Heart left ventricle (tissue), 16 donors: ENCODE results near the gene CRLF2. TPM values are rescaled to one million over a fixed set of nuclear protein-coding genes. Genes with fewer than 3 reads are reported as not detected.
"Not testable (repeated sequence)": the region's sequence is repeated elsewhere in the genome, so short reads cannot be mapped to it uniquely, and the experiment has no call there.

Experiments
- ATAC-seq, 4 donors: fragments of 200-7000 bp; cut with Tn5 transposase; one replicate each; pipeline ENCODE4 v1.9.1; 2020 to 2022; ENCODE audit warnings: moderate library complexity in 4 of 4, mild to moderate bottlenecking in 3 of 4, moderate number of reproducible peaks in 1 of 4
- DNase-seq, 5 donors: peaks; one replicate each; pipeline ENCODE4 v3.0.0-alpha.2; 2020
- H3K27ac ChIP-seq, 12 donors: fragments of 200-600 bp; sonication (generic) in 4 of 12; one replicate each; pipeline versions ENCODE4 v1.5.0 to v1.8.0; 2016 to 2022; ENCODE audit warnings: mild to moderate bottlenecking in 2 of 12
- H3K27me3 ChIP-seq, 9 donors: fragments of 200-600 bp; sonication (generic) in 2 of 9; one replicate each; pipeline versions ENCODE4 v1.5.1 to v1.8.0; 2016 to 2022; ENCODE audit warnings: mild to moderate bottlenecking in 3 of 9
- H3K36me3 ChIP-seq, 9 donors: fragments of 200-600 bp; sonication (generic) in 2 of 9; one replicate each; pipeline versions ENCODE4 v1.5.0 to v1.8.0; 2018 to 2022; ENCODE audit warnings: mild to moderate bottlenecking in 2 of 9
- H3K4me1 ChIP-seq, 12 donors: fragments of 200-600 bp; sonication (generic) in 4 of 12; one replicate each; pipeline versions ENCODE4 v1.5.0 to v1.8.0; 2016 to 2022; ENCODE audit warnings: mild to moderate bottlenecking in 3 of 12
- H3K4me3 ChIP-seq, 12 donors: fragments of 200-600 bp; sonication (generic) in 4 of 12; one replicate each; pipeline versions ENCODE4 v1.5.0 to v1.8.0; 2017 to 2022; ENCODE audit warnings: mild to moderate bottlenecking in 9 of 12, moderate library complexity in 4 of 12
- H3K9me3 ChIP-seq, 12 donors: fragments of 200-600 bp; sonication (generic) in 4 of 12; one replicate each; pipeline versions ENCODE4 v1.5.0 to v1.8.0; 2016 to 2022; ENCODE audit warnings: mild to moderate bottlenecking in 1 of 12
- POLR2A ChIP-seq, 2 donors: fragments of 450-650 bp; IDR thresholded peaks; one replicate each; pipeline ENCODE4 v1.6.1; 2017; ENCODE audit warnings: antibody characterized with exemption in 2 of 2, mild to moderate bottlenecking in 2 of 2, moderate library complexity in 2 of 2
- WGBS, 4 donors: extraction: QIAGEN DNeasy Blood & Tissue Kit in 2 of 4; methylation state at CpG; one replicate each; pipeline versions ENCODE4 v1.1.5 to v1.1.7; 2013 to 2018; 5-methylcytosine and 5-hydroxymethylcytosine counted together
- intact Hi-C, 10 donors: fragments of 100-400 bp; cut with DNase I; formaldehyde crosslinking; loops; one replicate each; pipeline versions ENCODE4 v1.11.1 to v1.14.2; 2022
- polyA plus RNA-seq, 2 donors: library from polyadenylated mRNA; stranded (reverse); fragments of 200-250 nt; gene quantifications; one replicate each; pipeline ENCODE4 v1.2.3, GENCODE V29; 2013
- total RNA-seq, 9 donors: library from RNA; depleted of rRNA in 2 of 9; stranded (reverse); fragments of >200 nt in 2 of 9; fragmentation: NEBNext Ultra II Directional in 3 of 9; extraction: Animal tissue kit (Norgen Biotek cat#: 25700) in 3 of 9; gene quantifications; one replicate each; pipeline versions ENCODE4 v1.1.0 to v1.2.4, GENCODE V29; 2016 to 2023
- TF ChIP-seq, protein P1 (sequence below), 12 donors: fragments of 200-600 bp; sonication (generic) in 4 of 12; IDR thresholded peaks; one replicate each; pipeline versions ENCODE4 v1.5.0 to v1.8.0; 2018 to 2022; ENCODE audit warnings: antibody characterized with exemption in 12 of 12, mild to moderate bottlenecking in 5 of 12
- donor health status: ischemic (EF 13 %, LVEDD 7.1; RV severe dilation, severe dysfunction).
- donor health status: healthy with polysubstance abuse.
- donor health status: DM: no; HTN: yes; CAD: no.
- donor health status: DM: no; HTN: no; CAD: no.
- donor health status: ischemic (EF 25% LVEDD 6.9; RV normal size, moderate dysfunction).
- donor health status: ischemic (EF 25% LVEDD 5.7; RV mildly dilated, moderate dysfunction).
- donor health status: healthy.
- donor health status: DM: yes; HTN: yes; CAD: no.
- donor health status: ischemic (EF 35%, LVEDD 5.7; RV mildly dilated, moderate dysfunction).
- donor health status: nonischemic (EF 11% LVEDD 7.7; RV severe dilation, severe dysfunction).
- donor health status: DM: yes; HTN: yes; CAD: no.
- donor health status: PGD.
- donor health status: ischemic (EF 29% LVEDD 5.4; RV normal size, mild dysfunction).
- donor health status: nonischemic (EF 23%, LVEDD 6.1; RV moderate dilation, normal function).

The CRLF2 gene
- total and polyA plus RNA-seq, 11 donors, result 0.19 to 0.20 TPM; not detected in 9

DNA sequence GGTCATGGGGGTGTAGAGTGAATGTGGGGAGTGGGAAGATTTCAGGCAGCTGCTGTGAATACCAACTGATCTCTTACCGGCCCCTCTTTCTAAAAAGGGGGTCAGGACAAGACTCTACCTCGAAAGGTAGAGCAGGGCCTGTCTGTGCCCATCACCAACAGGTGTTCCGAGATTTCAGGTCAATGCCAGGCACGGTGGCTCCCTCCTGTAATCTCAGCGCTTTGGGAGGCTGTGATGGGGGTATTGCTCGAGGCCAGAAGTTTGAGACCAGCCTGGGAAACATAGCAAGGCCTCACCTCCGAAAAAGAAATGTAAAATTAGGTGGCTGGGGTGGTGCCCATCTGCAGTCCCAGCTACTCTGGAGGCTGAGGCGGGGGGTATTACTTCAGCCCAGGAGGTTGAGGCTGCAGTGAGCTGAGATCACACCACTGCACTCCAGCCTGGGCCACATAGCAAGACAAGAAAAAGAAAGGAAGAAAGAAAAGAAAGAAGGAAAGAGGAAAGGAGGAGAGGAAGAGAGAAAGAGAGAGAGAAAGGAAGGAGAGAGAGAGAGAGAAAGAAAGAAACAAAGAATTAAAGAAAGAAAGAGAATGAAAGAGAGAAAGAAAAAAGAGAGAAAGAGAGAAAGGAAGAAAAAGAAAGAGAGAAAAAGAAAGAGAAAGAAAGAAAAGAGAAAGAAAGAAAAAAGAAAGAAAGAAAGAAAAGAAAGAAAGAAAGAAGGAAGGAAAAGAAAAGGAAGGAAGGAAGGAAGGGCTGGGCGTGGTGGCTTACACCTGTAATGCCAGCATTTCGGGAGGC, 50.1 kb downstream of the CRLF2 start:
- H3K9me3 ChIP-seq, result no peaks in the 10 kb centered on the region
- H3K4me3 ChIP-seq, result no peak overlapping the region
- H3K4me1 ChIP-seq, result no peaks in the 10 kb centered on the region
- no peak for TF ChIP-seq POLR2A (IDR thresholded peaks at IDR 0.05)
- TF ChIP-seq, protein P1, sequence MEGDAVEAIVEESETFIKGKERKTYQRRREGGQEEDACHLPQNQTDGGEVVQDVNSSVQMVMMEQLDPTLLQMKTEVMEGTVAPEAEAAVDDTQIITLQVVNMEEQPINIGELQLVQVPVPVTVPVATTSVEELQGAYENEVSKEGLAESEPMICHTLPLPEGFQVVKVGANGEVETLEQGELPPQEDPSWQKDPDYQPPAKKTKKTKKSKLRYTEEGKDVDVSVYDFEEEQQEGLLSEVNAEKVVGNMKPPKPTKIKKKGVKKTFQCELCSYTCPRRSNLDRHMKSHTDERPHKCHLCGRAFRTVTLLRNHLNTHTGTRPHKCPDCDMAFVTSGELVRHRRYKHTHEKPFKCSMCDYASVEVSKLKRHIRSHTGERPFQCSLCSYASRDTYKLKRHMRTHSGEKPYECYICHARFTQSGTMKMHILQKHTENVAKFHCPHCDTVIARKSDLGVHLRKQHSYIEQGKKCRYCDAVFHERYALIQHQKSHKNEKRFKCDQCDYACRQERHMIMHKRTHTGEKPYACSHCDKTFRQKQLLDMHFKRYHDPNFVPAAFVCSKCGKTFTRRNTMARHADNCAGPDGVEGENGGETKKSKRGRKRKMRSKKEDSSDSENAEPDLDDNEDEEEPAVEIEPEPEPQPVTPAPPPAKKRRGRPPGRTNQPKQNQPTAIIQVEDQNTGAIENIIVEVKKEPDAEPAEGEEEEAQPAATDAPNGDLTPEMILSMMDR (IDR thresholded peaks at IDR 0.05), result no peak
- WGBS, 4 donors, result 73 to 78% (median 78%) methylated on average over 10 of the region's 10 CpGs
- ATAC-seq (no peak), DNase-seq (no peak)
- H3K27ac ChIP-seq, result no peak overlapping the region
- no peaks in the 10 kb centered on the region for H3K36me3 ChIP-seq
- H3K27me3 ChIP-seq, result peaks cover 0 to 17% (median 0%) of the 10 kb centered on the region in 9 donors
- intact Hi-C loops, result no loop called here

DNA sequence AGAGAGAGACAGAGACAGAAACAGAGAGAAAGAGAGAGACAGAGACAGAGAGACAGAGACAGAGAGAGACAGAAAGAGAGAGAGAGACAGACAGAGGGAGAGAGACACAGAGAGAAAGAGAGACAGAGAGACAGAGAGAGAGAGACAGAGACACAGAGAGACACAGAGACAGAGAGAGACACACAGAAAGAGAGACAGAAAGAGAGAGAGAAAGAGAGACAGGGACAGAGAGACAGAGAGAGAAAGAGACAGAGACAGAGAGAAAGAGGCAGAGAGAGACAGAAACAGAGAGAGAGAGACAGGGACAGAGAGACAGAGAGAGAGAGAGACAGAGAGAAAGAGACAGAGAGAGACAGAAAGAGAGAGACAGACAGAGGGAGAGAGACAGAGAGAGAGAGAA, 52.9 kb downstream of the CRLF2 start:
- no peak for DNase-seq
- no peaks in the 10 kb centered on the region for H3K36me3 ChIP-seq
- TF ChIP-seq, protein P1 (IDR thresholded peaks at IDR 0.05), result no peak
- no peak for TF ChIP-seq POLR2A (IDR thresholded peaks at IDR 0.05)
- no peak overlapping the region for H3K4me3 ChIP-seq
- peaks cover 0 to 26% (median 0%) of the 10 kb centered on the region in 9 donors for H3K27me3 ChIP-seq
- intact Hi-C loops, result no loop called here
- no peaks in the 10 kb centered on the region for H3K9me3 ChIP-seq
- no peak overlapping the region for H3K27ac ChIP-seq
- H3K4me1 ChIP-seq, result no peaks in the 10 kb centered on the region
- ATAC-seq, result no peak

DNA sequence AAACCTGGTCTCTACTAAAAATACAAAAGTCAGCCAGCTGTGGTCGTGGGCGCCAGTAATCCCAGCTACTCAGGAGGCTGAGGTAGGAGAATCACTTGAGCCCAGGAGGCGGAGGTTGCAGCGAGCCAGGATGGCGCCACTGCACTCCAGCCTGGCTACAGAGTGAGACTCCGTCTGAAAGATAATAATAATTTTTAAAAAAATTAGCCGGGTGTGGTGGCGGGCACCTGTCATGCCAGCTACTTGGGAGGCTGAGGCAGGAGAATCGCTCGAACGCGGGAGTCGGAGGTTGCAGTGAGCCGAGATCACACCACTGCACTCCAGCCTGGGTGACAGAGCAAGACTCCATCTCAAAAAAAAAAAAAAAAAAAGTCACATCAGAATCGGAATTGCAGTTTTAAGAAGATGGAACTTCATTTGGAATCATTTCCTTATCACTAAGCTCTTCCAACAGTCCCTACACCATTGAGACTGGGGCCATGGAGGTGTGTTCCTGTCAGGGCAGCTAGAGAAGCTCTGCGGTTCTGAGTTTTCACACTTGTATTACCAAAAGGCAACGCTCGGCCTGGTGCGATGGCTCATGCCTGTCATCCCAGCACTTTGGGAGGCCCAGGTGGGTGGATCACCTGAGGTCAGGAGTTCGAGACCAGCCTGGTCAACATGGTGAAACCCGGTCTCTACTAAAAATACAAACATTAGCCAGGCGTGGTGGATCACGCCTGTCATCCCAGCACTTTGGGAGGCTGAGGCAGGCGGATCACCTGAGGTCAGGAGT, 55.6 kb downstream of the CRLF2 start:
- DNase-seq, intact Hi-C loops, H3K9me3 ChIP-seq, H3K36me3 ChIP-seq, H3K27ac ChIP-seq, H3K4me1 ChIP-seq, ATAC-seq, H3K4me3 ChIP-seq: not testable (repeated sequence)
- H3K27me3 ChIP-seq, result peaks cover 0 to 15% (median 0%) of the 10 kb centered on the region in 9 donors
- 81 to 88% (median 84%) methylated on average over 24 of the region's 24 CpGs for WGBS, 4 donors

DNA sequence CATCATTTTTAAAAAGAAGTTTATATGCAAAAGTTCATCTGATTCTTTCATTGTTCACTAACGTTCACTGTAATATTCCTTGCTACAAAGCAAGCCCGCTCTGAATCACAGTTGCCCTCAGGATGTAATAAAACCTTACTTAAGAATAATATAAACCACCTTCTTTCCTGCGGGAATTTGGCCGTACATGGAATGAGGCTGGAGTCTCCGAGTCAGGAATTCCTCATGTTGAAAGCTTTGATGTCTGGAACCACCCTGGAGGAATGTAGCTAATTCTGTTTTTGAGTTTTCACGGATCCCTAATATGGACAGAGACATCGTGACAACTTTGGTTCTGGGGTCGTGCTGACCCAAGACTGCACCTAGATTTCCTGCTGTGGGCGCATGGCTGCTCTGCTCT, 58.5 kb downstream of the CRLF2 start:
- no peaks in the 10 kb centered on the region for H3K4me1 ChIP-seq
- ATAC-seq (no peak), DNase-seq (no peak)
- H3K4me3 ChIP-seq, result no peak overlapping the region
- TF ChIP-seq, protein P1 (IDR thresholded peaks at IDR 0.05), result no peak
- TF ChIP-seq POLR2A (IDR thresholded peaks at IDR 0.05), result no peak
- WGBS, 4 donors, result 36 to 44% (median 41%) methylated on average over 9 of the region's 9 CpGs
- peaks cover 0 to 26% (median under 1%) of the 10 kb centered on the region in 9 donors for H3K27me3 ChIP-seq
- H3K27ac ChIP-seq, result no peak overlapping the region
- no peaks in the 10 kb centered on the region for H3K36me3 ChIP-seq
- H3K9me3 ChIP-seq, result no peaks in the 10 kb centered on the region
- intact Hi-C loops, result no loop called here
